Upper lobe of left lung (tissue), 4 donors: ENCODE results near the gene ZNF653.

Experiments
- EP300 ChIP-seq, 4 donors: sonication (generic); formaldehyde crosslinking; IDR thresholded peaks; one replicate each; pipeline ENCODE4 v1.5.1; 2017; ENCODE audit warnings: antibody characterized with exemption in 4 of 4, control low read depth in 2 of 4
- POLR2A ChIP-seq, 4 donors: fragments of 450-650 bp; IDR thresholded peaks; one replicate each; pipeline ENCODE4 v1.5.1; 2016 to 2017; ENCODE audit warnings: antibody characterized with exemption in 4 of 4, mild to moderate bottlenecking in 2 of 4
- POLR2AphosphoS5 ChIP-seq, 2 donors: sonication (generic); formaldehyde crosslinking; IDR thresholded peaks; one replicate each; pipeline ENCODE4 v1.5.1; 2017; ENCODE audit warnings: antibody characterized with exemption in 2 of 2
- TF ChIP-seq, protein P1 (sequence below), 6 experiments: fragments of 450-650 bp in 4 of 6; fragments of 200-600 bp in 2 of 6; sonication (generic) in 2 of 6; IDR thresholded peaks; one replicate each; pipeline ENCODE4 v1.5.1; 2016 to 2019; ENCODE audit warnings: antibody characterized with exemption in 6 of 6

DNA sequence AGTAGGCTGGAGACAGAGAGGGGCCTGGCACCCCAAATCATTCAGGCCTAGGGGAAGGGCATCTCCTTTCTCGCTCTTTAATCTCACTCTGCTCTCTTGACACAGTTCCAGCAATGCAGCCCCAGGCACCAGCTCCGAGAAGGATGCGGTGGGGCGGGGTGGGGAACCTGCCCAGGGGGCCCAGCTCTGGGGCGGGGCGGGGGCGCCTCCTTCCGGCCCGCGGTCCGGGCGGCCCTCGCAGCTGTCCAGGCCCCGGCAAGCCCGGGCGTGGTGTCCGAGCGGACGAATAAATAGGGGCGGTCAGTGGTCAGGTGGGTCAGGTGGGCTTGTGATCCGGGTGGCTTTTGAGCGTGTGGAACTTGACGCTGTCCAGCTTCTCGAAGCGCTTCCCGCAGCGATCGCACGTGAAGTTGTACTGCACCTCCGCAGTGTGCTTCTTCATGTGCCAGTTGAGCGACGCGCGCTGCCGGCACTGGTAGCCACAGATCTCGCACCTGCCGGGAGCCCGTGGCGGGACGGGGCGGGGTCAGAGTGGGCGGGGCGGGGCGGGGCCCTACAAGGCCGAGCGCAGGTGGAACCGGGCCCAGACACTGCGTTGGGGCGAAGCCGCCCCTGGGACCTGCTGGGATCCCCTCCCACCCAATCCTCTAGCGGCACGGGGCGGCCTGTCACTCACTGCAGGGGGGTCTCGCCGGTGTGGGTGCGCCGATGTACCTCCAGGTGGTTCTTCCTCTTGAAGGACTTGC is 22.1 kb downstream of the ZNF653 start:
- TF ChIP-seq, protein P1, sequence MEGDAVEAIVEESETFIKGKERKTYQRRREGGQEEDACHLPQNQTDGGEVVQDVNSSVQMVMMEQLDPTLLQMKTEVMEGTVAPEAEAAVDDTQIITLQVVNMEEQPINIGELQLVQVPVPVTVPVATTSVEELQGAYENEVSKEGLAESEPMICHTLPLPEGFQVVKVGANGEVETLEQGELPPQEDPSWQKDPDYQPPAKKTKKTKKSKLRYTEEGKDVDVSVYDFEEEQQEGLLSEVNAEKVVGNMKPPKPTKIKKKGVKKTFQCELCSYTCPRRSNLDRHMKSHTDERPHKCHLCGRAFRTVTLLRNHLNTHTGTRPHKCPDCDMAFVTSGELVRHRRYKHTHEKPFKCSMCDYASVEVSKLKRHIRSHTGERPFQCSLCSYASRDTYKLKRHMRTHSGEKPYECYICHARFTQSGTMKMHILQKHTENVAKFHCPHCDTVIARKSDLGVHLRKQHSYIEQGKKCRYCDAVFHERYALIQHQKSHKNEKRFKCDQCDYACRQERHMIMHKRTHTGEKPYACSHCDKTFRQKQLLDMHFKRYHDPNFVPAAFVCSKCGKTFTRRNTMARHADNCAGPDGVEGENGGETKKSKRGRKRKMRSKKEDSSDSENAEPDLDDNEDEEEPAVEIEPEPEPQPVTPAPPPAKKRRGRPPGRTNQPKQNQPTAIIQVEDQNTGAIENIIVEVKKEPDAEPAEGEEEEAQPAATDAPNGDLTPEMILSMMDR (IDR thresholded peaks at IDR 0.05), result no peak
- TF ChIP-seq POLR2AphosphoS5 (IDR thresholded peaks at IDR 0.05), result no peak
- no peak for TF ChIP-seq POLR2A (IDR thresholded peaks at IDR 0.05)
- no peak for TF ChIP-seq EP300 (IDR thresholded peaks at IDR 0.05)
